Activated CD4-positive, alpha-beta T cell treated with anti-CD3 and anti-CD28 coated beads for 36 hours (primary cell): ENCODE results near the gene PSKH1. TPM values are rescaled to one million over a fixed set of nuclear protein-coding genes. Genes with fewer than 3 reads are reported as not detected.
"Not testable (repeated sequence)": the region's sequence is repeated elsewhere in the genome, so short reads cannot be mapped to it uniquely, and the experiment has no call there.

Experiments
- ATAC-seq: fragments of 200-7000 bp; cut with Tn5 transposase; one replicate; pipeline ENCODE4 v1.10.0; 2021; ENCODE audit warnings: mild to moderate bottlenecking, moderate library complexity
- CTCF ChIA-PET: fragments of 350-600 bp; sonication (Branson Sonifier 250); formaldehyde crosslinking; loops from one replicate; lab custom pipeline; 2021; ENCODE audit warnings: antibody characterized with exemption; lab: Charles Lee
- POLR2A ChIA-PET: fragments of 350-600 bp; sonication (Branson Sonifier 250); formaldehyde crosslinking; loops from one replicate; lab custom pipeline; 2021; ENCODE audit warnings: antibody characterized with exemption, inconsistent platforms; lab: Charles Lee
- DNase-seq: peaks from one replicate; pipeline ENCODE4 v3.0.0-alpha.2; 2020
- H3K27ac Mint-ChIP-seq: one replicate; pipeline ENCODE4 v1.8.0; 2021; ENCODE audit warnings: mixed read lengths
- H3K27me3 Mint-ChIP-seq: one replicate; pipeline ENCODE4 v1.8.0; 2021; ENCODE audit warnings: mixed read lengths
- H3K36me3 Mint-ChIP-seq: one replicate; pipeline ENCODE4 v1.8.0; 2021; ENCODE audit warnings: low read depth, mixed read lengths
- H3K4me1 Mint-ChIP-seq: one replicate; pipeline ENCODE4 v1.8.0; 2021; ENCODE audit warnings: mixed read lengths
- H3K4me3 Mint-ChIP-seq: one replicate; pipeline ENCODE4 v1.8.0; 2021; ENCODE audit warnings: mild to moderate bottlenecking, moderate library complexity, mixed read lengths
- H3K9me3 Mint-ChIP-seq: one replicate; pipeline ENCODE4 v1.8.0; 2021; ENCODE audit warnings: low read depth, mixed read lengths
- intact Hi-C, 2 experiments: fragments of 100-400 bp; cut with DNase I in 1 of 2; cut with micrococcal nuclease in 1 of 2; formaldehyde crosslinking; loops; one replicate each; pipeline versions ENCODE4 v1.14.2 to v1.15.1; 2022 to 2024; cut with DNase I, micrococcal nuclease
- total RNA-seq, 2 experiments: library from RNA; stranded (reverse); gene quantifications; one replicate each; pipeline ENCODE4 v1.2.3, GENCODE V29; 2021

Gene PSKH1
- total RNA-seq, 2 experiments from 2014 or later = 11.7 to 11.9 TPM

DNA sequence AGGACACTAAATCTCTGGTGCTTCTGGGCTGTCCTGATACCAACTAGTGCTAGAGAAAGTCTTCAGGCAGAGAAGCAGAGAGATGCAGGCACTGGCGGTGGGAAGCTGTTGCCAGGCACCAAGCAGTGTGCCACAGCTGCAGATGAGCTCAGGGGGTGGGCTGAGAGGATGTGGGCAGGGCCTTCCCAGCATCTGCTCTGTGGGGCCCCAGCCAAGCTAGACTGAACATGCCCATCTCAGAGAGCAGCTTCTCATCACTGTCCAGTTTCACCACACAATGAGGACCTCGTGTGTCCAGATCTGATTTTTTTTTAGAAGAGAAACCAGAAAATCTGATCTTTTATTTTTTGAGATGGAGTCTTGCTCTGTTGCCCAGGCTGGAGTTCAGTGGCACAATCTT lies 17.1 kb downstream of the PSKH1 start:
- intact Hi-C loops = no loop called here
- CTCF ChIA-PET = interaction anchor here (0.7 to 2.0 kb wide), 3 partner anchors 27 to 94 kb away, joined by 3 to 4 read pairs (median 4); no protein-coding TSS in a partner anchor
- POLR2A ChIA-PET = interaction anchor here (0.6 kb wide), 1 partner anchor 1209 kb away, joined by 3 read pairs; no protein-coding TSS in a partner anchor

DNA sequence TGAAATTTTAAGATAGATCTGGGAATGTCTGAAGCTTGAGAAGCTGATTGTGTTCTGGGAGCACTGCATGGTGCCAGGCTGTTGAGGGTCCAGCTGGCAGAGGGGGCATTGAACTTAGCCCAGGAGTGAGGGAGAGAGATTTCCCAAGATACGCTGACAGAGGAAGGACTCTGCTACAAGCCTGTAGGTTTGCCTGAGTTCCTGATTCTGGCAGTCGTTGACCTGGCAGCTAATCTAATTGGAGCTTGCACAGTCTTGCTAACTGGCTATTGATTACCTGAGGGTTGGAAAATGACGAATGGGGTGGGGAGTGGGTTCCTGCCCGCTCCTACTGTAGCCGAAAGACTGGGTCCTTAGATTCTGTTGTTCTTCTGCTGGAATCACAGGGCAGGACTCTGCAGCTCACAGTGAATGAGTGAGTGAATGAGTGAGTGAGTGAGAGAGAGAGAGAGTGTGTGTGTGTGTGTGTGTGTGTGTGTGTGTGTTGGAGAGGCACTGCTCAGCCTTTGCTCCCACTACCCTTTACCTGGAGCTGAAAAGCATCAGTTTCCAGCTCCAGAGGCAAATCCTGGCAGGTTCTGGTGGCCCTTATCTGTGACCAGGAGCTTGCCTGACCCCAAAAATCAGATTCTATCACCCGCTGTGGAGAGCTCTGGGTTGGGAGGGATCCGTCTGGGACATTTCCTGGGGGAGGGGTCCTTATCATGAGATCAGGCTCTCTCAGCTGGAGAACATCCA lies 21.9 kb downstream of the PSKH1 start:
- no peaks in the 10 kb centered on the region for H3K27me3 Mint-ChIP-seq
- no peak for DNase-seq
- CTCF ChIA-PET = interaction anchor here (0.6 to 1.4 kb wide), 5 partner anchors 10 to 670 kb away, joined by 3 to 5 read pairs (median 3); no protein-coding TSS in a partner anchor
- H3K4me3 Mint-ChIP-seq = no peak overlapping the region
- POLR2A ChIA-PET = interaction anchor here (0.6 kb wide), 2 partner anchors 80 to 311 kb away, joined by 4 to 5 read pairs; no protein-coding TSS in a partner anchor
- H3K4me1 Mint-ChIP-seq = peaks cover 32% of the 10 kb centered on the region
- intact Hi-C loops = no loop called here
- no peak overlapping the region for H3K27ac Mint-ChIP-seq
- H3K36me3 Mint-ChIP-seq = peaks cover 4% of the 10 kb centered on the region
- H3K9me3 Mint-ChIP-seq = no peaks in the 10 kb centered on the region
- no peak for ATAC-seq

More for the DNA sequence above, 17.1 kb downstream of the PSKH1 start:
- peak; percentile 73 for DNase-seq
- Mint-ChIP-seq H3K36me3 (peaks cover 11% of the 10 kb centered on the region), H3K4me1 (peaks cover 18% of the 10 kb centered on the region), H3K27ac (peak overlapping the region; percentile 13), H3K9me3 (no peaks in the 10 kb centered on the region), H3K27me3 (no peaks in the 10 kb centered on the region), H3K4me3 (no peak overlapping the region)
- peak; percentile 97 for ATAC-seq

DNA sequence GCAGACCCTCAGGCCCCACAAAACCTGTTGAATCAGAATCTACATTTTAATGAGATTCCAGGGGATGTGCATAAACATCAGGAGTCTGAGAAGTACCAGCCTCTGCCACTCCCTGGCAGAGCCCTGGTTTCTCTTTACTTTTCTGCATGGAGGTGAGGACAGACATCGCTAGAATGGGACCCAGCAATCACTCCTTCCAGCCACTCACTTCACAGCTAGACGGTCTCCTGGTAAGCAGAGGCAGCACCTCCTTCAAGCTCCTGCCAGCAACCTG lies 22.4 kb downstream of the PSKH1 start:
- POLR2A ChIA-PET = interaction anchor here (0.6 kb wide), 1 partner anchor 311 kb away, joined by 4 read pairs; no protein-coding TSS in a partner anchor
- H3K27ac Mint-ChIP-seq, H3K27me3 Mint-ChIP-seq, intact Hi-C loops, DNase-seq, H3K4me3 Mint-ChIP-seq, H3K9me3 Mint-ChIP-seq, ATAC-seq, H3K36me3 Mint-ChIP-seq: not testable (repeated sequence)
- H3K4me1 Mint-ChIP-seq = peaks cover 29% of the 10 kb centered on the region
- CTCF ChIA-PET = interaction anchor here (0.9 to 1.4 kb wide), 2 partner anchors 20 to 28 kb away, joined by 3 read pairs; no protein-coding TSS in a partner anchor

DNA sequence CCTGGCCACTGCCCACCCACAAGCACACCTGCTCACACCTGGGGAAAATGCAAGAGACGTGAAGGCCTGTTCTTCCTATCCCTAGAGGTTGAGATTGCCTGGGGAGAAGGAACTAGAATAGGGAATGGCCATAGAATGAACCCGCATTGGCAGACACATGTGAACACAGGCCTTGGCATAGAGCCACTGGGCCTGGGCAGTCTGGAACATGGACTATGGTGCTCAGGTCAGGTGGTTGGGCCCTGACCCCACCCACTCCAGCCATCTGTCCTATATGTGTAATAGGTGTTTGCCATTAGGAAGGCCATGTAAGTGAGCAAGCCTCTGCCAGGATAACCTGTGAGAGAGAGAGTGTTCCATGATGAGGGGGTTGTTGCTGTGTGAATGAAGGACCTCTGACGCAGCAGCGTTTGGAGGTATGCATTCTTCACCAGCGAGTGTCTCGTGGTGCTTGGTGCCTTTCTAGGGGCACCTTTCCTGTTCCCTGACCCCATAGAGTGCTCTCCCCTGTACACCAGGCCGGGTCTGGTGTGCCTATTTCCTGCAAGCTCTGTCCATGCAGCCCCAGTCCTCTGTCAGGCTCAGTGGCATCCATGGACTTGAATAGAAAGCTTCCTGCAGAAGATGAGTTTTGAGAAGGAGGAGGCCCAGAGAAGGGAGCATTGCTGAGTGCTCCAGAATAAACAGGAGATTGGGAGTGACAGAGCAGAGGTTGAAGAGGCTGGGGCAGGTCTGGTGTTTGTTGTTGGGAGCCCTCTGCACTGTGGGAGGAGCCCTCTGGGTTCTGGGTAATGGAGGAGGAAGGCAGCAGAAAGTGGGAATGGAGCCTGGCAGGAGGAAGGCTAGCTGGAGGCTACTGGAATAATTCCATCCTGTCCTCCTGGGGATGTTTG lies 23.0 kb downstream of the PSKH1 start:
- CTCF ChIA-PET = interaction anchor here (0.9 kb wide), 1 partner anchor 20 kb away, joined by 3 read pairs; no protein-coding TSS in a partner anchor
- H3K9me3 Mint-ChIP-seq = no peaks in the 10 kb centered on the region
- peaks cover 25% of the 10 kb centered on the region for H3K4me1 Mint-ChIP-seq
- H3K27ac Mint-ChIP-seq = no peak overlapping the region
- intact Hi-C loops = no loop called here
- ATAC-seq = no peak
- no peak overlapping the region for H3K4me3 Mint-ChIP-seq
- H3K27me3 Mint-ChIP-seq = no peaks in the 10 kb centered on the region
- no peak for DNase-seq
- POLR2A ChIA-PET = no interaction called here
- no peaks in the 10 kb centered on the region for H3K36me3 Mint-ChIP-seq

DNA sequence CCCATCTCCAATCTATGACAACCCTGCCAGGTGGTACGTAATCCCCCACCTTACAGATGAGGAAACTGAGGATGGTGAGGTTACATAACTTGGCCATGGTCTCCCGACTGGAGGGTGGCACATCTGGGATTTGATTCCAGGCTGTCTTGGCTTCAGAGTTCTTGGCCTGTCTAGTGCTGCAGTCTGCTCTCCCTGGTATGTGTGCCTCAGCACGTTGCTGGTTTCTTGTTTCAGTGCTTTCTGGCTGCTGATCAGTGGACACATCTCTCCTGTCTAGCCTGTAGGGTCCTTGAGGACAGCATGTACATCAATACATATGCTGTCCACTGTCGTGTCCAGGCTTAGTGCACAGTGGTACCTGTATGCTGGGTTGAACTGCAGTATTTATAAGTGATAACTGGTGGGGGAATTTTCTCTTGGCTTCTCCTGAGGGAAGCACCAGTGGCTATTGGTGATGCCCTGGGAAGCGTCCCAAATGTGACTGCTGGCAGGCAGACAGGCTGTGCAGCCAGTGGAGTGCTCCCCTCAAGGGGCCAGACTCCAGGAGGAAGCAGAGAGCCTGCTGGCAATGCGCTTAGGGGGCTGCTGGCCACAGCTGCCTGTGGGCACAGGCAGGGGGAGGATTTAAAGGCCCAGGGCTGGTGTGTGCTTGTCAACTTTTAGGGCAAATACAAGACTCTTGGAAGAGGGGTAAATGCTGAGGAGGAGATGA lies 24.2 kb downstream of the PSKH1 start:
- ATAC-seq = peak; percentile 11
- intact Hi-C loops = no loop called here
- ChIA-PET CTCF (interaction anchor here (0.7 to 2.7 kb wide), 8 partner anchors 18 to 280 kb away, joined by 3 to 12 read pairs (median 4); partner anchors contain the start of gene NRN1L), POLR2A (interaction anchor here (1.0 kb wide), 1 partner anchor 18 kb away, joined by 5 read pairs; no protein-coding TSS in a partner anchor)
- H3K27ac Mint-ChIP-seq = peak overlapping the region; percentile 91
- H3K4me1 Mint-ChIP-seq = peaks cover 32% of the 10 kb centered on the region
- no peak overlapping the region for H3K4me3 Mint-ChIP-seq
- H3K9me3 Mint-ChIP-seq = no peaks in the 10 kb centered on the region
- H3K36me3 Mint-ChIP-seq = no peaks in the 10 kb centered on the region
- DNase-seq = no peak
- H3K27me3 Mint-ChIP-seq = no peaks in the 10 kb centered on the region

DNA sequence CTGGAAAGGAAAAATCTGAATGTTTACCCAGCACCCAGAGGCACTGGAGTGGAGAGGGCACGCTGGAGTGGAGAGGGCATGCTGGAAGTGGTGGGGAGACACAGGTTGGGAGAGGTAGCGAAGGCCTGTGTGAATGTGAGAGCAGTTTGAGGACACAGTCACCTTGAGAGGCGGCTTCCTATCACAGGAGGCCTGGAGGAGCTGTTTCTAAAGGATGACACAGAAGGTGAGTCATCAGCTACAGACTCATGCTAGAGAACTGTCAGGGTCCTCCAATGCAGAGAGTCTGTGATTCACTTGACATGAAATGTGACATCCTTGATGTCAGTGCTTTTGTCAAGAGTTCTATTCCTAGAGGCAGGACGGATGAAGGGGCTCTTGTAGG lies 24.8 kb downstream of the PSKH1 start:
- Mint-ChIP-seq H3K9me3 (no peaks in the 10 kb centered on the region), H3K27ac (peak overlapping the region; percentile 91), H3K4me3 (no peak overlapping the region), H3K36me3 (no peaks in the 10 kb centered on the region), H3K4me1 (peaks cover 34% of the 10 kb centered on the region), H3K27me3 (no peaks in the 10 kb centered on the region)
- DNase-seq (peak; percentile 79), ATAC-seq (peak; percentile 100)
- CTCF ChIA-PET = interaction anchor here (0.5 to 2.7 kb wide), 12 partner anchors 11 to 397 kb away, joined by 3 to 12 read pairs (median 4); partner anchors contain the start of genes NRN1L and PARD6A
- intact Hi-C loops = loop anchor here in 1 of 2 experiments (1.0 kb wide), 1 partner anchor 25 kb away; the partner anchor contains the start of gene PSKH1
- POLR2A ChIA-PET = interaction anchor here (0.6 to 1.0 kb wide), 2 partner anchors 18 to 24 kb away, joined by 5 to 10 read pairs; no protein-coding TSS in a partner anchor

DNA sequence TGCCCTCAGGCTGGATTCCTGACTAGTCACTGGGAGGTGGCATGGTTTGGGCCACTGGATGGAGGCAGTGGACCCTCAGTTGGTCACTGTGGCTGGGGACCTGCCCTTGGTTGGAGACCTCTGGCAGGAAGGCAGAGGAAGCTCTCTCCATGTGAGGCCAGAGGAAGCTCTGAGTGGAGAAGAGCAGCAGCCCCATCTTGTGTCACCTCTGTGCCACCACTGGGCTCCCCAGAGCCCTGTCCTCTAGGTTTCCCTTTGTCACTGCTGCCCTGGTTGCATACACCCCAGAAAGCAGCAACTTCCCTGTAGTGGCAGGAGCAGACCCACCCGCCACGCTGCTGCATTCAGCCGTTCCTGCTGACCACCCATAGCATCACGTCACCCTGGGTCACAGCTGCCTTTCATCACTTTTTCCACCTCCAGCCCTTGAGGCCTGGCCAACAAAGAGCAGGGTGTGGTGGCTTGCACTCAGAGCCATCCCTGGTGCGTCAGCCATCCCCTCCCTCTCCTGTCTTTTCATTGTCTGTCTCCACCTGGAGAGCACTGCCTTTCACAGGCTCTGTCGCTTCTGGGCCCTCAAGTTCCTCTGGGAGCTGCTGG lies 26.7 kb downstream of the PSKH1 start:
- DNase-seq (peak; percentile 28), ATAC-seq (no peak)
- H3K9me3 Mint-ChIP-seq = no peaks in the 10 kb centered on the region
- no peaks in the 10 kb centered on the region for H3K27me3 Mint-ChIP-seq
- H3K36me3 Mint-ChIP-seq = no peaks in the 10 kb centered on the region
- H3K27ac Mint-ChIP-seq = peak overlapping the region; percentile 19
- POLR2A ChIA-PET = no interaction called here
- intact Hi-C loops = no loop called here
- CTCF ChIA-PET = interaction anchor here (0.6 to 3.0 kb wide), 8 partner anchors 8 to 260 kb away, joined by 3 to 13 read pairs (median 4); partner anchors contain the start of genes ACD and NRN1L
- peaks cover 36% of the 10 kb centered on the region for H3K4me1 Mint-ChIP-seq
- H3K4me3 Mint-ChIP-seq = no peak overlapping the region

DNA sequence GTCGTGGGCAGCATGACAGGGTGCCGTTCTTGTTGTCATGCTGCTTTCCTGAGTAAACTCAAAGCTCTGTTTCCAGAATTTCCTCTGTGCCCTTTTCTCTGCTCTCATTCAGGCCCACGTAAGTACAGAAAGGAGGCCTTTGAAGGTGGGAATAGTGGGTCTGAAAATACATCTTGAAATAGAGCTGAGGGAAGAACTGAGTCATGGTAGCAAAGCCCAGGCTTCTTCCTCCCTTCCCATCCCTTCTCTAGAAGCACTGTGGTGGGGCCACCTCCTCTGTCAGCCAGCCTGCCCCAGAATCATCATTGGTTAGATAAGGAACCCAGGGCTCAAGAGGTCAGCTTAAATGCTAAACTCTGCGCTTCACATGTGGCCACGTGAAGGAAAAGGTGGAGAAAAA lies 29.2 kb downstream of the PSKH1 start:
- ChIA-PET CTCF (interaction anchor here (0.9 to 2.0 kb wide), 4 partner anchors 25 to 478 kb away, joined by 3 to 7 read pairs (median 4); no protein-coding TSS in a partner anchor), POLR2A (no interaction called here)
- Mint-ChIP-seq H3K4me1 (peaks cover 31% of the 10 kb centered on the region), H3K36me3 (no peaks in the 10 kb centered on the region), H3K4me3 (no peak overlapping the region), H3K9me3 (no peaks in the 10 kb centered on the region), H3K27me3 (no peaks in the 10 kb centered on the region), H3K27ac (peak overlapping the region; percentile 74)
- DNase-seq (no peak), ATAC-seq (no peak)
- intact Hi-C loops = no loop called here

DNA sequence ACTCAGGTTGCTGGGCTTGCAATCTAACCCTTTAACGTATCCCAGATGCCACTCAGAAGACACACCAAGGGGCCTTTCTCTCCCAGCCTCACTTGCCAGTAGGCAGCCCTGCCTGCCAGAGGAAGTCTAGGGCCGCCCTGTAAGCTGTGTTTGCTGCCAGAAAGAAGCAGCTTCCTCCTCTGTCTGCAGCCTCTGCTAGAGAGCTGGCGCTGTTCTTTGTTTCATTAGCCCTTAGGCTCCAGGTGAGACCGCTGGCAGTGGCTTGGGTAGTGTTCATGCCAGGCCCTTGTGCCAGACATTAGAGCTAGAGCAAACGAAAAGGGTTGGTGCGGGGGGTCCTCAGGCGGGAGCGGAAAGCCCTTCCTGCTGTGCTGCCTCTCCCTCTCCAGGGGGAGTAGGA lies 29.7 kb downstream of the PSKH1 start:
- intact Hi-C loops = no loop called here
- ChIA-PET POLR2A (no interaction called here), CTCF (interaction anchor here (0.6 to 2.0 kb wide), 4 partner anchors 35 to 107 kb away, joined by 3 to 7 read pairs (median 4); no protein-coding TSS in a partner anchor)
- Mint-ChIP-seq H3K36me3 (no peaks in the 10 kb centered on the region), H3K27me3 (no peaks in the 10 kb centered on the region), H3K4me3 (no peak overlapping the region), H3K27ac (peak overlapping the region; percentile 74), H3K9me3 (no peaks in the 10 kb centered on the region), H3K4me1 (peaks cover 26% of the 10 kb centered on the region)
- DNase-seq (no peak), ATAC-seq (no peak)

DNA sequence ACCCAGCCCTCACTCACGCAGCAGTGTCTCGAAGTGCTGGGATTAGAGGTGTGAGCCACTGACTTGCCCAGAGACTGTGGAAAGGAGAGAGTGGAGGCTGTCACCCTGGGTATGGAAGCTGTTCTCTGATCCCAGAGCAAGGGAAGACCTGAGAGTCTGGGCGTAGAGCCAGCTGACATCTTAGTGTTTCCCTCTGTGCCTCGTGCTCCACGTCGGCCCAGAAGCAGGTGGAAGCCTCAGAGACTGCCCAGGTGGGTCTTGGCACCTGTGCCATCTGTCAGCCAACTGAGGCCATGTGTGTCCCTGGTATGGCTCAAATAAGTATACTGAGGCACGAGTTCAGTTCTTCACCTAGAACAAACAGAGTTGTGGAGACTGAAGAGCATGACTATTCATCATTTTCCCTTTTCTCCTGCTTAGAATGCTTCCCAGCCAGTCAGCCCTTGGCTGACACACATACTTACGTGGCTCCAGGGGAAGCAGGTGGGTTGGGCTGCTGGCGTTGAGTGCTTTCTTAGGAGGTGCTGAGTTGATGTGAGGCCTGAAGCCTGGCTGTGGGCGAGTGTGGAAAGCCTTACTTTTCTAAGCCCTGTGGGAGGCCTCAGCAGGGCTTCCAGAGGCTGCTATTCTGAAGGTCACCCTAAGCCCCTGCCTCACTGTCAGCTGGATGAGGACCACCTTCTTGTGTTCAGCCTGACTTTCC lies 30.5 kb downstream of the PSKH1 start:
- POLR2A ChIA-PET = no interaction called here
- DNase-seq = no peak
- ATAC-seq = no peak
- Mint-ChIP-seq H3K4me1 (peaks cover 18% of the 10 kb centered on the region), H3K4me3 (no peak overlapping the region), H3K36me3 (peaks cover 1% of the 10 kb centered on the region), H3K27me3 (no peaks in the 10 kb centered on the region), H3K9me3 (no peaks in the 10 kb centered on the region), H3K27ac (peak overlapping the region; percentile 26)
- intact Hi-C loops = no loop called here
- CTCF ChIA-PET = interaction anchor here (0.6 to 3.0 kb wide), 5 partner anchors 23 to 108 kb away, joined by 3 to 17 read pairs (median 3); no protein-coding TSS in a partner anchor
